ENCODE results near the gene DCXR. TPM values are rescaled to one million over a fixed set of nuclear protein-coding genes. Genes with fewer than 3 reads are reported as not detected.

Gene DCXR
- total and polyA plus RNA-seq, 2 of the 13 experiments (the other 11 are each of a cell fraction or from before 2014, with no cell fraction given): 287 to 311 TPM

- TF ChIP-seq ZNF552 (CRISPR knock-in tag; IDR thresholded peaks at IDR 0.05; ENCODE audit: borderline replicate concordance) (0 out of 2 replicates have a peak, but pooled peaks have one; percentile 75), IRF1 (CRISPR knock-in tag; IDR thresholded peaks at IDR 0.05; ENCODE audit: low read depth) (0 out of 2 replicates have a peak, but pooled peaks have one; percentile 81), GPBP1L1 (CRISPR knock-in tag; IDR thresholded peaks at IDR 0.05) (no peak), SRSF4 (IDR thresholded peaks at IDR 0.05; ENCODE audit: low read depth, low read length, poor library complexity, severe bottlenecking) (no peak), CREBL2 (CRISPR knock-in tag; IDR thresholded peaks at IDR 0.05; ENCODE audit: borderline replicate concordance) (0 out of 2 replicates have a peak, but pooled peaks have one; percentile 8), ZBTB1 (CRISPR knock-in tag; IDR thresholded peaks at IDR 0.05; ENCODE audit: borderline replicate concordance) (no peak), GABPB1 (CRISPR knock-in tag; IDR thresholded peaks at IDR 0.05) (peak; percentile 94), FOXO4 (CRISPR knock-in tag; conservative IDR thresholded peaks at IDR 0.05) (no peak), THRA (CRISPR knock-in tag; IDR thresholded peaks at IDR 0.05; ENCODE audit: borderline replicate concordance) (no peak; the same call in 1 of the 2 replicates), ZNF263 (CRISPR knock-in tag; IDR thresholded peaks at IDR 0.05) (peak; percentile 50; the same call in 1 of the 2 replicates), CEBPB (IDR thresholded peaks at IDR 0.05; ENCODE audit: borderline replicate concordance, low read depth, low read length) (no peak), FOXO1 (CRISPR knock-in tag; IDR thresholded peaks at IDR 0.05) (0 out of 2 replicates have a peak, but pooled peaks have one; percentile 12), KAT8 (CRISPR knock-in tag; IDR thresholded peaks at IDR 0.05) (no peak; the same call in 1 of the 2 replicates), ZEB1 (IDR thresholded peaks at IDR 0.05; ENCODE audit: insufficient replicate concordance, low read depth) (peak; percentile 56), ZNF235 (CRISPR knock-in tag; IDR thresholded peaks at IDR 0.05; ENCODE audit: borderline replicate concordance) (peak; percentile 69; the same call in 1 of the 2 replicates), ZFP37 (CRISPR knock-in tag; IDR thresholded peaks at IDR 0.05; ENCODE audit: borderline replicate concordance) (no peak; the same call in 1 of the 2 replicates), TCF7L2 (IDR thresholded peaks at IDR 0.05; ENCODE audit: low read depth, low read length) (no peak), ZNF205 (CRISPR knock-in tag; IDR thresholded peaks at IDR 0.05) (no peak), ZNF687 (CRISPR knock-in tag; IDR thresholded peaks at IDR 0.05) (peak; percentile 66)
Observed at GRCh38 chr17:82022310-82022980, 15.1 kb downstream of the DCXR start, which contains the start of gene CENPX (continued).
